WTC11 (cell line): Measurements from ENCODE around the gene UGT1A3.

Experiments
- ELF4 ChIP-seq: sonication (generic); formaldehyde crosslinking; IDR thresholded peaks from 2 replicates; pipeline ENCODE4 v1.8.1; 2022; ENCODE audit warnings: low read depth, mild to moderate bottlenecking, moderate library complexity, missing genetic modification reagents
- NFE2L1 ChIP-seq: sonication (generic); formaldehyde crosslinking; IDR thresholded peaks from 2 replicates; pipeline ENCODE4 v1.8.1; 2023; ENCODE audit warnings: missing genetic modification reagents
- SP1 ChIP-seq: sonication (generic); formaldehyde crosslinking; conservative IDR thresholded peaks from 2 replicates; pipeline ENCODE4 v1.8.1; 2022; ENCODE audit warnings: missing genetic modification reagents
- ZNF138 ChIP-seq: sonication (generic); formaldehyde crosslinking; conservative IDR thresholded peaks from 2 replicates; pipeline ENCODE4 v1.8.1; 2022; ENCODE audit warnings: mild to moderate bottlenecking, moderate library complexity, missing genetic modification reagents
- TF ChIP-seq, protein P1 (sequence below): sonication (generic); formaldehyde crosslinking; IDR thresholded peaks from 2 replicates; pipeline ENCODE4 v1.8.0; 2022; ENCODE audit warnings: mild to moderate bottlenecking, missing genetic modification reagents
- TF ChIP-seq, protein P2 (sequence below): fragments of 200-600 bp; IDR thresholded peaks from 2 replicates; pipeline ENCODE4 v1.8.0; 2022; ENCODE audit warnings: antibody characterized with exemption
- TF ChIP-seq, protein P3 (sequence below): sonication (generic); formaldehyde crosslinking; IDR thresholded peaks from 2 replicates; pipeline ENCODE4 v1.8.0; 2022; ENCODE audit warnings: missing genetic modification reagents
- TF ChIP-seq, protein P4 (sequence below): sonication (generic); formaldehyde crosslinking; IDR thresholded peaks from 2 replicates; pipeline ENCODE4 v1.8.1; 2023; ENCODE audit warnings: mild to moderate bottlenecking, missing genetic modification reagents

DNA sequence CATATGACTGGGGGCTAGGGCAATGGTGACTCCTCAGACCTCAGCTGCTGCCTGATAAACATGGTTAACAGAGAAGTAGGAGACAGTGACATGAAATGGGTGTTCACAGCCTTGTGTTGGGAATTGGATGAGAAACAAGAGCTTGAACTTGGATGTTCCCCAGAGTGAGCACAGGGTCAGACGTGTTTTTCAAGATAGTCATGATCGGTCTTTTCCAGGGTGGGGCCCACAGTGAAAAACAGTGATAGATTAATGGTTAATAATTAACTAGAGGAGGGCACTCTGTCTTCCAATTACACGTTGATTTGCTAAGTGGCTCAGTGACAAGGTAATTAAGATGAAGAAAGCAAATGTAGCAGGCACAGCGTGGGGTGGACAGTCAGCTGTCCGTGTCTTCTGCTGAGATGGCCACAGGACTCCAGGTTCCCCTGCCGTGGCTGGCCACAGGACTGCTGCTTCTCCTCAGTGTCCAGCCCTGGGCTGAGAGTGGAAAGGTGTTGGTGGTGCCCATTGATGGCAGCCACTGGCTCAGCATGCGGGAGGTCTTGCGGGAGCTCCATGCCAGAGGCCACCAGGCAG is at the start of gene UGT1A3:
- TF ChIP-seq SP1 (CRISPR knock-in tag): no peak
- TF ChIP-seq, protein P1, sequence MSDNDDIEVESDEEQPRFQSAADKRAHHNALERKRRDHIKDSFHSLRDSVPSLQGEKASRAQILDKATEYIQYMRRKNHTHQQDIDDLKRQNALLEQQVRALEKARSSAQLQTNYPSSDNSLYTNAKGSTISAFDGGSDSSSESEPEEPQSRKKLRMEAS (CRISPR knock-in tag): no peak
- TF ChIP-seq, protein P2, sequence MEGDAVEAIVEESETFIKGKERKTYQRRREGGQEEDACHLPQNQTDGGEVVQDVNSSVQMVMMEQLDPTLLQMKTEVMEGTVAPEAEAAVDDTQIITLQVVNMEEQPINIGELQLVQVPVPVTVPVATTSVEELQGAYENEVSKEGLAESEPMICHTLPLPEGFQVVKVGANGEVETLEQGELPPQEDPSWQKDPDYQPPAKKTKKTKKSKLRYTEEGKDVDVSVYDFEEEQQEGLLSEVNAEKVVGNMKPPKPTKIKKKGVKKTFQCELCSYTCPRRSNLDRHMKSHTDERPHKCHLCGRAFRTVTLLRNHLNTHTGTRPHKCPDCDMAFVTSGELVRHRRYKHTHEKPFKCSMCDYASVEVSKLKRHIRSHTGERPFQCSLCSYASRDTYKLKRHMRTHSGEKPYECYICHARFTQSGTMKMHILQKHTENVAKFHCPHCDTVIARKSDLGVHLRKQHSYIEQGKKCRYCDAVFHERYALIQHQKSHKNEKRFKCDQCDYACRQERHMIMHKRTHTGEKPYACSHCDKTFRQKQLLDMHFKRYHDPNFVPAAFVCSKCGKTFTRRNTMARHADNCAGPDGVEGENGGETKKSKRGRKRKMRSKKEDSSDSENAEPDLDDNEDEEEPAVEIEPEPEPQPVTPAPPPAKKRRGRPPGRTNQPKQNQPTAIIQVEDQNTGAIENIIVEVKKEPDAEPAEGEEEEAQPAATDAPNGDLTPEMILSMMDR: no peak
- no peak for TF ChIP-seq ELF4
- no peak for TF ChIP-seq ZNF138 (CRISPR knock-in tag)
- TF ChIP-seq, protein P3, sequence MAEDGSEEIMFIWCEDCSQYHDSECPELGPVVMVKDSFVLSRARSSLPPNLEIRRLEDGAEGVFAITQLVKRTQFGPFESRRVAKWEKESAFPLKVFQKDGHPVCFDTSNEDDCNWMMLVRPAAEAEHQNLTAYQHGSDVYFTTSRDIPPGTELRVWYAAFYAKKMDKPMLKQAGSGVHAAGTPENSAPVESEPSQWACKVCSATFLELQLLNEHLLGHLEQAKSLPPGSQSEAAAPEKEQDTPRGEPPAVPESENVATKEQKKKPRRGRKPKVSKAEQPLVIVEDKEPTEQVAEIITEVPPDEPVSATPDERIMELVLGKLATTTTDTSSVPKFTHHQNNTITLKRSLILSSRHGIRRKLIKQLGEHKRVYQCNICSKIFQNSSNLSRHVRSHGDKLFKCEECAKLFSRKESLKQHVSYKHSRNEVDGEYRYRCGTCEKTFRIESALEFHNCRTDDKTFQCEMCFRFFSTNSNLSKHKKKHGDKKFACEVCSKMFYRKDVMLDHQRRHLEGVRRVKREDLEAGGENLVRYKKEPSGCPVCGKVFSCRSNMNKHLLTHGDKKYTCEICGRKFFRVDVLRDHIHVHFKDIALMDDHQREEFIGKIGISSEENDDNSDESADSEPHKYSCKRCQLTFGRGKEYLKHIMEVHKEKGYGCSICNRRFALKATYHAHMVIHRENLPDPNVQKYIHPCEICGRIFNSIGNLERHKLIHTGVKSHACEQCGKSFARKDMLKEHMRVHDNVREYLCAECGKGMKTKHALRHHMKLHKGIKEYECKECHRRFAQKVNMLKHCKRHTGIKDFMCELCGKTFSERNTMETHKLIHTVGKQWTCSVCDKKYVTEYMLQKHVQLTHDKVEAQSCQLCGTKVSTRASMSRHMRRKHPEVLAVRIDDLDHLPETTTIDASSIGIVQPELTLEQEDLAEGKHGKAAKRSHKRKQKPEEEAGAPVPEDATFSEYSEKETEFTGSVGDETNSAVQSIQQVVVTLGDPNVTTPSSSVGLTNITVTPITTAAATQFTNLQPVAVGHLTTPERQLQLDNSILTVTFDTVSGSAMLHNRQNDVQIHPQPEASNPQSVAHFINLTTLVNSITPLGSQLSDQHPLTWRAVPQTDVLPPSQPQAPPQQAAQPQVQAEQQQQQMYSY (CRISPR knock-in tag): no peak
- TF ChIP-seq NFE2L1: no peak
- TF ChIP-seq, protein P4, sequence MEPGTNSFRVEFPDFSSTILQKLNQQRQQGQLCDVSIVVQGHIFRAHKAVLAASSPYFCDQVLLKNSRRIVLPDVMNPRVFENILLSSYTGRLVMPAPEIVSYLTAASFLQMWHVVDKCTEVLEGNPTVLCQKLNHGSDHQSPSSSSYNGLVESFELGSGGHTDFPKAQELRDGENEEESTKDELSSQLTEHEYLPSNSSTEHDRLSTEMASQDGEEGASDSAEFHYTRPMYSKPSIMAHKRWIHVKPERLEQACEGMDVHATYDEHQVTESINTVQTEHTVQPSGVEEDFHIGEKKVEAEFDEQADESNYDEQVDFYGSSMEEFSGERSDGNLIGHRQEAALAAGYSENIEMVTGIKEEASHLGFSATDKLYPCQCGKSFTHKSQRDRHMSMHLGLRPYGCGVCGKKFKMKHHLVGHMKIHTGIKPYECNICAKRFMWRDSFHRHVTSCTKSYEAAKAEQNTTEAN (CRISPR knock-in tag): no peak
